Left ventricle myocardium inferior (tissue), 1 donor: ENCODE results near the gene PCSK5. TPM values are rescaled to one million over a fixed set of nuclear protein-coding genes. Genes with fewer than 3 reads are reported as not detected.

Experiments used
- DNase-seq: peaks from one replicate; pipeline ENCODE4 v3.0.0-alpha.2; 2020
- H3K27ac ChIP-seq: fragments of 200-600 bp; replicated peaks from 2 replicates; pipeline ENCODE4 v1.8.0; 2021
- H3K27me3 ChIP-seq: fragments of 200-600 bp; 2 replicates; pipeline ENCODE4 v1.8.0; 2021; ENCODE audit warnings: low read depth
- H3K36me3 ChIP-seq: fragments of 200-600 bp; 2 replicates; pipeline ENCODE4 v1.8.0; 2021
- H3K4me1 ChIP-seq: fragments of 200-600 bp; 2 replicates; pipeline ENCODE4 v1.8.0; 2021
- H3K4me3 ChIP-seq: fragments of 200-600 bp; 2 replicates; pipeline ENCODE4 v1.8.0; 2021; ENCODE audit warnings: mild to moderate bottlenecking, moderate library complexity
- H3K9me3 ChIP-seq: fragments of 200-600 bp; replicated peaks from 2 replicates; pipeline ENCODE4 v1.8.0; 2021
- intact Hi-C: fragments of 100-400 bp; cut with micrococcal nuclease; formaldehyde crosslinking; loops from one replicate; pipeline ENCODE4 v1.11.0; 2022
- total RNA-seq: library from RNA; stranded (reverse); fragmentation: NEBNext Ultra II Directional; extraction: Animal tissue kit (Norgen Biotek cat#: 25700); gene quantifications from one replicate; pipeline ENCODE4 v1.2.1, GENCODE V29; 2021
- TF ChIP-seq, protein P1 (sequence below): fragments of 200-600 bp; IDR thresholded peaks from 2 replicates; pipeline ENCODE4 v1.8.0; 2021; ENCODE audit warnings: antibody characterized with exemption, mild to moderate bottlenecking, borderline replicate concordance
- donor health status: DM: no; HTN: yes; CAD: no; lungs with severe emphysema.

PCSK5 gene
- total RNA-seq, 1 donor from 2014 or later: 5.6 TPM

DNA sequence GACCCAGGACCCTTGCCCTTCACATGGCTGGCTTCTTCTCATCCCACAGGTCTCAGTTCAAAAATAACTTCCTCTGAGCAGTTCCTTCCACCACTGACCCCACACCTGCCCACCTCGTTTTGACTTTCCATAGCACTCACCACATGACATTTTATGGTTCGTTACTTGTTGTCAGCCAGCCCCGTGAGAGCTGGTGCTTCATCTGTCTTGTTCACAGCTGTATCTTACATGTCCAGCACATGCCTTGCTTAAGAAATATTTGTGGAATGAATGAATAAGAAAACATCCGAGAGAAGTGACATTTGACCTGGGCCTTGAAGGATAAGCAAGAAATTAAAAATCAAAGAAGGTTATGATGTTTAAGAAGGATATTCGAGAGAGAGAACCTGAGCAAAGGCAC is 309.8 kb downstream of the PCSK5 start:
- Histone ChIP-seq H3K4me1 (no peaks in the 10 kb centered on the region), H3K9me3 (no peaks in the 10 kb centered on the region), H3K36me3 (no peaks in the 10 kb centered on the region), H3K27ac (no peak overlapping the region), H3K4me3 (no peak overlapping the region), H3K27me3 (no peaks in the 10 kb centered on the region)
- intact Hi-C loops: no loop called here
- DNase-seq: no peak
- TF ChIP-seq, protein P1, sequence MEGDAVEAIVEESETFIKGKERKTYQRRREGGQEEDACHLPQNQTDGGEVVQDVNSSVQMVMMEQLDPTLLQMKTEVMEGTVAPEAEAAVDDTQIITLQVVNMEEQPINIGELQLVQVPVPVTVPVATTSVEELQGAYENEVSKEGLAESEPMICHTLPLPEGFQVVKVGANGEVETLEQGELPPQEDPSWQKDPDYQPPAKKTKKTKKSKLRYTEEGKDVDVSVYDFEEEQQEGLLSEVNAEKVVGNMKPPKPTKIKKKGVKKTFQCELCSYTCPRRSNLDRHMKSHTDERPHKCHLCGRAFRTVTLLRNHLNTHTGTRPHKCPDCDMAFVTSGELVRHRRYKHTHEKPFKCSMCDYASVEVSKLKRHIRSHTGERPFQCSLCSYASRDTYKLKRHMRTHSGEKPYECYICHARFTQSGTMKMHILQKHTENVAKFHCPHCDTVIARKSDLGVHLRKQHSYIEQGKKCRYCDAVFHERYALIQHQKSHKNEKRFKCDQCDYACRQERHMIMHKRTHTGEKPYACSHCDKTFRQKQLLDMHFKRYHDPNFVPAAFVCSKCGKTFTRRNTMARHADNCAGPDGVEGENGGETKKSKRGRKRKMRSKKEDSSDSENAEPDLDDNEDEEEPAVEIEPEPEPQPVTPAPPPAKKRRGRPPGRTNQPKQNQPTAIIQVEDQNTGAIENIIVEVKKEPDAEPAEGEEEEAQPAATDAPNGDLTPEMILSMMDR: no peak

DNA sequence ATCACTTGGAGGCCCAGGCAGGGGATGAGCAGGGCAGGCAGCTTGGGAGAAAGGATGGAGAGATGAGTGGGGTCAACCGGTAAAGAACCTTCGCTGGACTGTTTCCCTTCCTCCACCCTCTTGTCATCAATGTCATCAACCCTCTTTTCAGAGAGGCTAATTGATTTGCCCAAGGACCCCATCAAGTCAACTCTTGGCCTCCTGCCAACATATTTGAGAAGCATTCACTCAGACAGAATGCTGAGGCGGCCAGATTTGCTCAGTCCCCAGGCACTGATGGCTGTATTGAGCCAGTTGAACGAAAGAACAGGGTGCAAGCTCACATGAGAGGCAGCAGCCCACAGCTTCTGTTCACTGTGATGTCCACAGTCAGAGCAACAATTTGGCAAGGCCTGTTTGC is 310.3 kb downstream of the PCSK5 start:
- H3K4me3 ChIP-seq: no peak overlapping the region
- H3K4me1 ChIP-seq: no peaks in the 10 kb centered on the region
- TF ChIP-seq, protein P1: no peak
- intact Hi-C loops: no loop called here
- no peak overlapping the region for H3K27ac ChIP-seq
- DNase-seq: no peak
- no peaks in the 10 kb centered on the region for H3K36me3 ChIP-seq
- H3K9me3 ChIP-seq: no peaks in the 10 kb centered on the region
- H3K27me3 ChIP-seq: no peaks in the 10 kb centered on the region

DNA sequence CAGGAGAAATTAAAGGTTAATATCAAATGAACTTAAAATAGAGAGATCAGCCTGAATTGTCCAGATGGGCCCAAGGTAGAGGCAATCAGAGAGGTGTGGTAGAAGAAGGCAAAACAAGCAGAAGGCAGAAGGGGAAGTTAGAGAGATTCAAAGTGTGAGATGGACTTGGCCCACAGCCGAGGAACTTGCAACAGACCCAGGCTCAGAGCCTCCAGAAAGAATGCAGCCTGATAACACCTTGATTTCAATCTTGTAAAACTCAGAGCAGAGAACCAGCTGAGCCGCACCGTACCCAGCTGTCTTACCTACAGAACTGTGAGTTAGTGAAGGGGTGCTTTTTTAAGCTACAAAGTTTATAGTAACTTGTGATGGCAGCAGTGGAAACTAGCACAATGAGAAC is 312.9 kb downstream of the PCSK5 start:
- intact Hi-C loops: no loop called here
- H3K4me1 ChIP-seq: no peaks in the 10 kb centered on the region
- H3K36me3 ChIP-seq: no peaks in the 10 kb centered on the region
- no peaks in the 10 kb centered on the region for H3K9me3 ChIP-seq
- H3K27me3 ChIP-seq: peaks cover 19% of the 10 kb centered on the region
- no peak for DNase-seq
- H3K4me3 ChIP-seq: no peak overlapping the region
- no peak overlapping the region for H3K27ac ChIP-seq
- TF ChIP-seq, protein P1: no peak

DNA sequence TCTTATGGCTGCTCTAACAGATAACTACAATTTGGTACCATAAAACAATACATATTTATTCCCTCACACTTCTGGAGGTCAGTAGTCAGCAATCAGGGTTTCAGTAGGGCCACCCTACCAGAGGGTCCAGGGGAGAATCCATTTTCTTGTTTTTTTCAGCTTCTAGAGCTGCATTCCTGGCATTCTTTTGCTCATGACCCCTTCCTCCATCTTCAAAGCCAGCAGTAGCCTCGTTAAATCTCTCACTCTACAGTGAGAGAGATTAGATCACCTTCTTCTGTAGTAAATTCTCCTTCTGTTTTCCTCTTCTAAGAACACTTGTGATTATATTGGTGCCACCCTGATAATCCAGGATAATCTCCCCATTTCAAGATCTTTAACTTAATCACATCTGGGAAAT is 316.3 kb downstream of the PCSK5 start:
- intact Hi-C loops: no loop called here
- no peak overlapping the region for H3K4me3 ChIP-seq
- DNase-seq: no peak
- H3K4me1 ChIP-seq: no peaks in the 10 kb centered on the region
- no peaks in the 10 kb centered on the region for H3K9me3 ChIP-seq
- H3K27ac ChIP-seq: no peak overlapping the region
- TF ChIP-seq, protein P1: no peak
- no peaks in the 10 kb centered on the region for H3K36me3 ChIP-seq
- H3K27me3 ChIP-seq: peaks cover 23% of the 10 kb centered on the region

- H3K4me3 ChIP-seq: no peak overlapping the region
- H3K36me3 ChIP-seq: no peaks in the 10 kb centered on the region
- TF ChIP-seq, protein P1: no peak
- intact Hi-C loops: no loop called here
- no peak for DNase-seq
- H3K27ac ChIP-seq: no peak overlapping the region
- H3K4me1 ChIP-seq: no peaks in the 10 kb centered on the region
- H3K27me3 ChIP-seq: peaks cover 40% of the 10 kb centered on the region
- H3K9me3 ChIP-seq: no peaks in the 10 kb centered on the region
Measured at GRCh38 chr9:76213751-76214150, 323.3 kb downstream of the PCSK5 start.

DNA sequence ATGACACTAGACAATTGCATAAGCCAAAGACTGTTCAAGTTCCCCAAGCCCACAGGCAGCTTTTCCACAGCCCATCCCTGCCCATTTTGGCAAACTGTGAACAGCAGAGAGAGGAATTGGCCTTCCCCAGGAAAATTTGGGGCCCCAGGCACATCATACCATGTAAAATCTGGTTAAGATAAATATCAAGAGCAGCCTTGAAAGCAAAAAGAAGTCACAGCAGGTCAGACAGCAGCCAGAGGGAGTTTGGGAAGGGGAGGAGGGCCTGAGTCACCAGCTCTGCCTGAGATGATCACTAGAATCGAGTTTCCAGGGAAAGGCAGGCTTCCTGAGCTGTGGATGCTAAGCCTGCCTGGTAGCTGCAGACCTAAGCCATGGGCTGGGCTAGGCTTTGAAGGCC is 324.6 kb downstream of the PCSK5 start:
- Histone ChIP-seq H3K36me3 (no peaks in the 10 kb centered on the region), H3K4me1 (no peaks in the 10 kb centered on the region), H3K27me3 (peaks cover 51% of the 10 kb centered on the region), H3K9me3 (no peaks in the 10 kb centered on the region), H3K27ac (no peak overlapping the region), H3K4me3 (no peak overlapping the region)
- DNase-seq: no peak
- TF ChIP-seq, protein P1: no peak
- intact Hi-C loops: no loop called here
